ENCODE data around the gene NPTXR. TPM values are rescaled to one million over a fixed set of nuclear protein-coding genes. Genes with fewer than 3 reads are reported as not detected.
"Not testable (repeated sequence)": the region's sequence is repeated elsewhere in the genome, so short reads cannot be mapped to it uniquely, and the experiment has no call there.

The NPTXR gene
- total RNA-seq, 1 donor from 2014 or later, result 1.6 TPM

DNA sequence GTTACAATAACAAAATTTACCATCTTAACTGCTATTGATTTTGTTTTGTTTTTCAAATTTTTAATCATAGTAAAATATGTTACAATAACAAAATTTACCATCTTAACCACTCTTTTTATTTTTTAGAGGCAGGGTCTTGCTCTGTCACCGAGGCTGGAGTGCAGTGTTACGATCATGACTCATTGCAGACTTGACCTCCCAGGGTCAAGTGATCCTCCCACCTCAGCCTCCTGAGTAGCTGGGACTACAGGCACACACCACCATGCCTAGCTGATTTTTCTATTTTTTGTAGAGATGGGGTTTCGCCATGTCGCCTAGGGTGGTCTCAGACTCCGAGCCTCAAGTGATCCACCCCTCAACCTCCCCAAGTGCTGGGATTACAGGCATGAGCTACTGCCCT is 10.1 kb upstream of the NPTXR start:
- intact Hi-C loops (cut with micrococcal nuclease), result not testable (repeated sequence)

DNA sequence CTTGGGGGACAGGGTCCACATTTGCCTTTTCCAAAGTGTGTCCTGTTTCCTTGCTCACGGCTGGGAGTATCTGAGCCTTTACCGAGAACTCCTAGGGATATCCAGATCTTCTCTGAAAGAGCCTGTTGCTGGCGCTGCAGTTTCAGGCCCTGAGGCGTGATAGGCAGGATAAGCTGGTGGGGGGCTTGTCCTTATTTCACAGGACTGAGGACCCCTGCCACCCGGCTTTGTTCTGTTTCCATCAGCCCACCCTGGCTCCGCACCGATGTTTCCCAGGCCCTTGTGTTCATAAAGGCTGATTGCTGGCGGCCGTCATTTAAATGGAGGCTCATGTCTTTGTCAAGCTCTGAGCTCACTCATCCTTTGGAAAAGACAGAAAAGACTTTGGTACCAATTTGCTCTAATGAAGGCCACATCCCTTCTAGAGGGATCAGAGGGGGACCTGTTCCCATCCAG is 9.4 kb upstream of the NPTXR start:
- intact Hi-C loops (cut with micrococcal nuclease), result no loop called here

DNA sequence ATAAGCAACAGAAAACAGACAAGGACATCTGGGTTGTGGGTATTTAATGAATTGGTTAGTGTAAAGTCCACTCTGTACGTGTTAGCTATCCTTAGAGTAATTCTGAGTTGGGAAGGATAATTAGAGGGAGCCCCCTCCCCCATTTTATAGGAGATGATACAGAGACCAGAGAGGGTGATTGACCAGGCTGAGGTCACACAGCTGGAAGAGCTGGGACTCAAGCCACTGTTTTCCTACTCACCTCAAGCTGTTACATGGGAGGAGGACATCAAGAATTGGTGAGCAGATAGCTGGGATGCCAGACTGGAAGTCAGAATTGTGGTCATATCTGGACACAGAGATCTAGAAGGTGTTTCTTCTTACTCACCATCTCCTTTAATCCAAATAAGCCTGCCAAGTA is 8.7 kb upstream of the NPTXR start:
- intact Hi-C loops (cut with micrococcal nuclease), result no loop called here

DNA sequence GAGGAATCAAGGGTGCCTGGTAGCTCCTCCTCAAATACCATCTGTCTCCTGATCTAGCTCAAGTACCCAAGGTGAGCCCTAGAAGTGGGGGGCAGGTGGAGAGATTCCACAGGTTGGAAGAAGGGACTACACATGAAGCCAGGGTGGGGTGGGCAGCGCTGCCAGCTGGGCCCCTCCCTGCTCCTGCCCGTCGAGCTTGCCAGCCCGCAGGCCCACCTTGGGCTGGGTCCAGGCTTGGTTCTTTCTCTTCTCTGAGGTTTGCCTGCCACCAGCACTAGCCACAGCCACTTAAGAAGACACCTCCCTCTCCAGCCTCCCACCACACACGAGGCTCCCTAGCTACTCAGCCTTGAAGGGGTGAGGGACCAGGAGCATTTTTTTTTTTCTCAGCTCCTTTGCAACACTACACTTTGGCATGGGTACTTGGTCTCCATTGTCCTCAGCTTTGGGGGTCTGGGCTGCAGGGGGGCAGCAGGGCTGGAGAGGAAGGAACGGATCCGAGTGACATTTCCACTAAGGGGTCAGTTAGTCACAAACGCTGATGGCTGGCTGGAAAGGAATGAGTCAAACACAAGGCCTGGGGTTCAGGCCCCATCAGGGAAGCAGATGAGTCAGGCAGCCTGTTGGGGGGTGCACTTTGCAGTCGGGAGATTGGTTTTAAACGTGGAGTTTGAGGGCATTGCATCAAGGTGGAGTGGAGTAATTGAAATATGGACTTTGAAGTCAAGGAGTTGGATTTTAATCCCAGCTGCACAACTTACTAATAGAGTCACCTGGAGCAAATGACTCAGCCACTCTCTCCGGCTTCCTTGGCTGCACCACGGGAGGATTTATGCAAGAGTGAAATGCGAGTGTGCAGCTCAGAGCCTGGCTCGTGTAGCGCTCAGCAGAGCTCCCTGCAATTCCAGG is 7.4 kb upstream of the NPTXR start:
- intact Hi-C loops (cut with micrococcal nuclease), result no loop called here

DNA sequence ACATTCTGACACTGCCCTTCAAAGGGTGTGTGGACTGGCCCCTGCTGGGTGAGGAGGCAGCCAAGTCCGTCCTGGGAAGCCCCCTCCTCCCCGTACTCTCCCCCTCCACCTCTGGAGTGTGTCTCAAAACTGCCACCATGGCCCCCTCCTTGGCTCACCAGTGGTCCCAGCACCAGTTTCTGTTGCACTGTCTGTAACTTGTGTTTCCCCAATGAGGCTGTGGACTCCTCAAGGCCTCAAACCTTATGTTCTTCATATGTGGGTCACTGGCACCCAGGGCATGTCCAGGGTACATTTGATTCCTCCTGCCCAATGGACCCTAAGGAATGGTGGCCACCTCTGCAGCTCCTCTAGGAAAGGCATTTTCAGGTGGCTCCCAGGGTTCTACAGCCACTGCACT is 6.6 kb upstream of the NPTXR start:
- intact Hi-C loops (cut with micrococcal nuclease), result no loop called here

DNA sequence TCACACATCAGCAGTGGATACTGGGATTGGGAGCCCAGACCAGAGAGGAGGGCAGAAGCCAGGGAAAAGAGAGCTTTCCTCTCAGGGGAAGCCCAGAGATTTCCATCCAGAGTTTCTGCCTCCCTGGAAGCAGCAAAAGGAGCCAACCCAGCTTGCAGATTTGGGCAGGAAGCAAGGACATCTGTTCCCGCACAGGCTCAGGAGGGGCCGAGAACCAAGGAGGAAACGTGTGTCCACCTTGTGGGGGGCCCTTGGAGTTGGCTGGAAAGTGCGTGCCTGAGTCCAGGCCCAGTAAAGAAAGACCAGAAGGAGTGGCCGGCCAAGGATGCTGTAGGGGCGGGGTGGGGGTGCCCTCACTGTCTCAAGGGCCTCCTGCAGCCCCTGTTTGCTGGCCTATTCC is 6.0 kb upstream of the NPTXR start:
- intact Hi-C loops (cut with micrococcal nuclease), result no loop called here

DNA sequence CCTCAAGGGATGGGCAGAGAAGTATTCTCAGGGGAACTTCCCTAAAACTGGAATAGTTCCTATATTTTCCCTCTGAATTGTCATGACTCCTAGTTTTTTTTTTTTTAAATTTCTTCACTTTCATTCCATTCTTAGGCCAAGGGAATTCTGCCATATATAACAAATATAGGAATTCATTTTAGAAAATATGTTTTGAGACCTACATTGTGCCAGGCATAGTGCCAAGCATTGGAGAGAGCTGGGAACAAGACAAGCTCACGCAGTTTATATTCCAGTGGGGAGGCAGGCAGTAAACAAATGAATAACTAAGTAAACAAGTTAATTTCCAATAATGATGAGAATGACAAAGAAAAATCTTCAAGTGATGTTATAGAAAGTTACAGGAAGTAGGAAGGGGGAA is 2.6 kb upstream of the NPTXR start:
- intact Hi-C loops (cut with micrococcal nuclease), result no loop called here

DNA sequence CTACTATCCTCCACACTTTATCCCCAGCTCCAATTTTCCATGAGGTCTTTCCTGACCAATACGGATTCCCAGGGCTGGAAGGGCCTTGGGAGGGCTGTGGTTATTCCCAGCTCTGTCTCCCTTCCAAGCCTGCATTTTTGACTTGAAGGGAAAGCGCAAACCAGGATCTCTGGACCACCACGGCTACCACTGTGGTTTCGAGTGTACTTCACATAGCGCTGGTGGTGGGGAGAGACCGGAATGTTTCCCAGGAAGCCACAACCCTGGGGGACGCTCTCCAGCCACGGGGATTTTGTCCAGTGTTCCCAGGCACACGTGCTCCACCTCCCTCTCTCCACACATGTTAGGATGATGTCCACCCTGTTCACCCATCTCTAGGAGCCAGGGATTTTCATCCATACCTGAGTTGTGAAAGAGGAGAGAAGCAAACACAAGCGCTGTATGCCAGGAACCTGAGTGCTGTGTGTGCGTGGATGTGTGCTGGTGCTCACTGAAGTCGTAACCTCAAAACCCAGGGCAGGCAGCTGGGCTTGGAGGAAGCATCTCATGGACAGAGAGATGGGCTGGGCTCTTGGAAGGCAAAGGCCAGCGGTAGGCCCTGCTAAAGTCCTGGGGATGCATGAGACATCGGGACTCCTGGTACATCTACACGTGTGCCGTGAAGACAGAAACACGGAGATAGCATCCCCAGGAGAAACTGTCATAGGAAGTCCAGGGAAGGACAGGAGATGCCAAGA is 1.3 kb upstream of the NPTXR start:
- intact Hi-C loops (cut with micrococcal nuclease), result no loop called here

DNA sequence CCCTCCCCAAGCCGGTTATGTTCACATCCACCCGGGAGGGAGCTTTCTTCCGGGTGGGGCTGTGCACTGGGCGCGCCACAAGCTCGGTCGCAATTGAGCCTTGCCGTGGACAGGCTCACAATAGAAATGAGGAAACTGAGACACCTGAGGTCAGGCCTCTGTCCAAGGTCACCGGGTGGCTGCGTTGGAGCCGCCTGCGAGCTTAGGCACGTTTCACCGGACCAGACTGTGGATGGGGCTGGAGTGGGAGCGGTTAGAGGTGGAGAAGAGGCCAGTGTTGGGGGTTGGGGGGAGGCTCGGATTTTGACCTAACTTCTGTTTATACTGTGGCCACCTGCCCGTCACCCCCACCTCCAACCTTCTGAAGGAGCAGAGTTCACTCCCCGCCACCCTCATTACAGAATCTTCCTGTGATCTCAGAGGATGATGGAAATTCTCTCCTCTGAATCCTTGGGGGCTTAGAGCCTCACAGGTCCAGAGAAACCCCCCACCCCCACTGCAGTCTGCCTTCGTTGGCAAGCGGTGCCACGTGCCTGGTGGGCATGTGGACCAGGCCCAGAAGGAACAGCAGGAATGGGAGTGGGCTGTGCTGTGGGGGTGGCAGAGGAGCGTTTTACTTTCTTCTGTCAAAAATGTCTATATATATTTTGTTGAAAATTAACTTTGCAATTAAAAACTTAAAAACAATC is 631 bp upstream of the NPTXR start:
- intact Hi-C loops (cut with micrococcal nuclease), result loop anchor here (5.0 kb wide), 1 partner anchor 87 kb away; the partner anchor contains the start of gene SUN2

DNA sequence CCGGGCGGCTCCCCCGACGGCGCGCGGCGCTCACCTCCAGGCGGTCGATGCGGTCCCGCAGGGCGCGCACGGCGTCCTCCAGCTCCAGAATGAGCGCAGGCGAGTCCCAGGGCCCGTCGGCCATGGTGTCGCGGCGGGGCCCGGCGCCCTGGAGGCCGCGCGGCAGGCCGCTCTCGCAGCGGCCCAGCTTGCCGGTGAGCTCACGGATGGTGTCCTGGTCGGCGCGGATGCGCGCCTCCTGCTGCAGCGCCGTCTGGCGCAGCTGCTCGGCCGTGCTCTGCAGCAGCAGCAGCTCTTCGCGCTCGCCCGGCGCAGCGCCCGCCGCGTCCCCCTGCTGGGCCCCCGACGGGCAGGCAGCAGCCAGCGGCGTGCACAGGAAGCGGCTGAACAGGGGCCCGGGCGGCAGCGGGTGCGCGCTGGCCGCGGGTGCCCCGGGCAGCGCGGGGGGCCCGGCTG is 599 bp downstream of the NPTXR start:
- intact Hi-C loops (cut with micrococcal nuclease), result loop anchor here (5.0 kb wide), 1 partner anchor 86 kb away; the partner anchor contains the start of gene SUN2

DNA sequence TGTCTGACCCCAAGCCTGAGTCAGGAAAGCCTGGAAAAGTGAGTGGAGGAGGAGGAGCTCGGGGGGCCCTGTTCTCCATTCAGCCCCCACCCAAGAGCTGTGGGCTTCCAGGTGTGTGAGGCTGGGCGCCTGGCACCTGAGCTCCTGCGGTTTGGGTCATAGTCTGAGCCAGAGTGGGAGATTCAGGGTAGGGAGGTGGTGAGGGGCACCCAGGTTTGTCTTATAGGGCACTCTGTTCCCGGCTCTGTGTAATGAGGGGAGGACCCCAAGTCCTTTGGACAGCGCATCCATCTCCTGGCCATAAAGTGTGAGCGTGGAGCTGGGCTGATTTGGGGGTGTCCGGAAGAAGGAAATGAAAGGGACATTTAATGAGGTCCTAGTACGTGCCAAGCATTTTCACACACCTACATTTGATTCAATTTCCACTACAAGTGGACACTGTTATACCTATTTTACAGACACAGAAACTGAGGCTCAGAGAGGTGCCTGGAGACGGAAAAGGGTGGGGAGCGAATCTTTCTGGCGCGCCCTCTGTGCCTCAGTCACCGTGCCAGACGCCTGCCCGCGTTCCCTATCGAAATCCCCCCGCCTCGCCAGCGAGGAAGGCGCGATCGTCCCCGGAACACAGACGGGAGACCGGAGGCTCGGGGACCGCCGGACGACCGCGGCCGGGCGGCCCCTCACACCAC is 1.2 kb downstream of the NPTXR start:
- intact Hi-C loops (cut with micrococcal nuclease), result loop anchor here (5.0 kb wide), 1 partner anchor 85 kb away; the partner anchor contains the start of gene SUN2

DNA sequence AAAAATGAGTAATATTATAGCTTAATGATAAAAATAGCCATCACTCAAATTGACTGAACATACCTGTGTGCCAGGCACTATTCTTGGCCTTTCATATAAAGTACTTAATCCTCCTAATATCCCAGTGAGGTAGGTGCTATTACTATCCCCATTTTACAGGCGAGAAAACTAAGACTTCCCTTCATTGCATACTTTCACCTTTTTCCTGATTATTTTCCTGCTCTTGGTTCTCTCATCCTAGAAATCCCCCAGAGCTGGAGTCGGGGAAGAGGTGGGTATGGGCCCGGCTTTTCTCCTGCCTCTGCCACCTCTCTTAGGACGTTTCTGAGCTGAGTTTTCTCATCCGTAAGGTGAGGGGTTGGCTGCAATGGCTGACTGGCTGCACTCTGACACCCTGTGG is 2.2 kb downstream of the NPTXR start:
- intact Hi-C loops (cut with micrococcal nuclease), result loop anchor here (5.0 kb wide), 1 partner anchor 84 kb away; the partner anchor contains the start of gene SUN2

DNA sequence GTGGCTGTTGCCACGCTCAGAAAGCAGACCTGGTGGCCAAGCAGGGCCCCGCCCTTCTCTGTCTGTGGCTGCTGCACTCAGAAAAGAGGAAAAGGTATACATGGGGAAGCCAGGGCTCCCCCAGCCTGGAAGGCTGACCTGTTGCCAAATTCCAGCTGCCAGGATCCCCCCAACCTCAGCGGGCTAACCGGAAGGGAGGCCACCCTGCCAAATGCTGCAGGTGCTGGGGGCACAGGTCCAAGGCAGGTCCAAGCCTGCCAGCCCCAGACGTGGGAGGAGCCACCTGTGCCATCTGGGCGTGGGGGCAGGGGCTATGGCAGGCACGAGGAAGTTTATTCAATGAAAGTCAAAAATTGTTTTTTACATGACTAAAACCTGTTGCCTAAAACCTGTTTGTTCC is 2.6 kb downstream of the NPTXR start:
- intact Hi-C loops (cut with micrococcal nuclease), result loop anchor here (5.0 kb wide), 1 partner anchor 84 kb away; the partner anchor contains the start of gene SUN2

DNA sequence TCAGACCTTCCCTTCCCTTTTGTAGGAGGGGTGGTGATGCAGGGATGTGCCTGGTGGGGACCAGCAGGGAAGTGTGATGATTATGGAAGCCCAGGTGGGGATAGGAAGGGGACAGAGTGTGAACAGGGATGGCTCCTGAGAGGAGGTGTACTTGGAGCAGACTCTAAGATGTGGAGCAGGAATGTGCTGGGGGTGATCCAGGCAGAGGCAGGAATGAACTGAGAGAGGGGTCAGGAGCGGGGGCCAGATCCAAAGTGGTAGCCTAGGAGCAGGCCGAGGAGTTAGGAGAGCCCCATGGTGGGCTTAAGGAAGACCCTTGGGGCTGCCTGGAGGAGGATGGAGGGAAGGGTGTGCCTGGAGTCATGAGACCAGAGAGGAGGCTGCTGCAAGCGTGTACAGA is 3.7 kb downstream of the NPTXR start:
- intact Hi-C loops (cut with micrococcal nuclease), result loop anchor here (5.0 kb wide), 1 partner anchor 83 kb away; the partner anchor contains the start of gene SUN2

DNA sequence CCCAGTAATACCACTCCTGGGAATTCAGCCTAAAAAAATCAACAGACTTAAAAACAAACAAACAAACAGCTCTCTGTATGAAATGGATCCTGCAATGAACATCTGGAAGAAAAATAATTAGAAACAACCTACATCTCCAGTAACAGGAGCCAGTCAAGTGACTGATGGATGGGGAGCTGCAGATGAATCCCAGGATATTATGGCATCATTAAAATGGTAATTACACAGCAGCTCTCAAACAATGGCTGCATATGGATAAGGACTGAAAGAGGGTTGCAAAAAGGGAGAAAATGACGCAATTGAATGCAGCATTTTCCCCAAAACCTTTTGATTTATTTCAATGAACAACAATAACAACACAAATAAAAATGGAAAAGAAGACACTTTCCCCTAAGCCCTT is 4.1 kb downstream of the NPTXR start:
- intact Hi-C loops (cut with micrococcal nuclease), result loop anchor here (5.0 kb wide), 1 partner anchor 82 kb away; the partner anchor contains the start of gene SUN2

DNA sequence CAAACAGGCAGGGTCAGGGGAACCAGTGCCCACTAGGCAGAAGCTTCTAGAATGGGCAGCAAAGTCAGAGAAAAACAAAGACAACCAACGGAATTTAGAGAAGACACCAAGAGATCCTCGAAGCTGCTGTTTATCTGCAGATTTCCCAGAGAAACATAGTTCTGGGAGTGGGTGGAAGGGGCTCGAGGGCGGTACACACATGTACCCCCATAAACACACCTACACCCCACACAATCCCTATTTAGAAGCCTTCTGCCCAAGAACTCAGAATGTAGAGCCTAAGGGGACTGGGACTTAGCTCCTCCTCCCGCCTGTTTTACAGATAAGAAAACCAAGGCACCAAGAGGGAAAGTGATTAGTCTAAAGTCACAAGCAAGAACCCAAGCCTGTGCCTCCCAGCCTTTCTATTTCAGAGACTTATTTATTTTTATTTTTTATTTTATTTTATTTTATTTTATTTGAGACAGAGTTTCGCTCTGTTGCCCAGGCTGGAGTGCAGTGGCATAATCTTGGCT is 6.4 kb downstream of the NPTXR start:
- intact Hi-C loops (cut with micrococcal nuclease), result no loop called here

DNA sequence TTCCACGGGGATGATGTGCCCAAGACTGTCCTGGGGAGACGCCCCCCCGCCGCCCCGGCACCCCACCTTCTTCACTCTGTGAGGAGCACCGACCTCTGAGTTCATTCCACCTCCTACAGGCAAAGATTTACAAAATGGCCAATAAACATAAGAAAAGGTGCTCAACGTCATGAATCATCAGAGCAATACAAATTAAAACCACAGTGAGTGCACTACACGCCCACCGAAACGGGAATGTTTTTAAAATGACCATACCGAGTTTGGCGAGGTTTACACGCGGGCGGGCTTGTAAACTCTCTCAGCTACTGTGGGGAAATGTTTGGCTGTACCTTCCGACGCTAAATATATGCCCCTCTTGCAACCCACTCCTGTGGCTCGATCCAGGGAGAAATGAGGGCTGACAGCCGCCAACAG is 7.9 kb downstream of the NPTXR start:
- intact Hi-C loops (cut with micrococcal nuclease), result no loop called here

DNA sequence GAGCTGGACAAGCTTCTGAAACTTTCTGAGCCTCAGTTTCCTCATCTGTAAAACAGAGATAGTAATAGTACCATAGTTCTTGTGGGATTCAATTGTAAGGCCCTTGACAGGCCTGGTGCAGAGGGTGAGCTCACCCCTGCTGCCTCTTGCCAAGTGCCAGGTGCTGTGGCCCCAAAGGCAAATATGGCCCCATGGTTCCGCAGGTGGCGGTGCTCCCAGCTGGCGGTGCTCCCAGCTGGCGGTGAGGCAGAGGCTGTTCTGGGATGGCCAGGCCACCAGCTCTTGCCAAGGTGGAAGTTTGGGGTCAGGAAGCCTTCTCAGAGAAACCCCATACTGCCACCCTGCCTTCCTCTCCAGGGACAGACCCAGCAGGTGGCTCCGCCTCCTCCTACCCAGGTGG is 8.8 kb downstream of the NPTXR start:
- intact Hi-C loops (cut with micrococcal nuclease), result no loop called here

DNA sequence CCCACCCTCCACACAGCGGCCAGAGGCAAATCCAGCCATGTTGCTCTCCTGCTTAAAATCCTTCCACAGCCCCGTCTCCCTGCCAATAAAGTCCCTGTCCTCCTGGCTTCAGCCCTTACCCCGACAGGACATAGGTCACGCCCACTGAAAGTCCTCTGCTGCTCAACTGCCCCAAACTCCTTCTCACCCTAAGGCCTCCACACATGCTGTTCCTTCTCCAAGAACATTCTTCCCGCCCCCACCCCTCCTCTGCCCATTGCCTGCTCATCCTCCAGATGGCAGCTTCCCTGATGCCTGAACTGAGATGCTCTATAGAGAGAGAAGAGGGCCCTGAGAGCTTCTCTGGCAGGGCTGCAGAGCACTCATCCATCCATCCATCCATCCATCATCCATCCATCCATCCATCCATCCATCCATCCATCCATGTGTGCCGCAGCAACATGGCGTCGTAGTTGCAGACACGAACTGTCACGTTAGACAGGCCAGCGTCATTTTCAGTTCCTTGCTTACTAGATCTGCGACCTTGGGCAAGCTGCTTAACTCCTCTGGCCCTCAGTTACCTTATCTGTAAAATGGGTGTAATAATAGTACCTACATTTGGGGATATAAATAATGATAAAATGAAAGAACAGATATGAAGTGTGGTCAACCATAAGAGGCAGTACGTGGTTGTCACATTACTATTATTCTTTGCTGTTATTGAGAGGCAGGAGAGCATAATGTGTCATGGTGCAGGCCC is 9.4 kb downstream of the NPTXR start:
- intact Hi-C loops (cut with micrococcal nuclease), result no loop called here

DNA sequence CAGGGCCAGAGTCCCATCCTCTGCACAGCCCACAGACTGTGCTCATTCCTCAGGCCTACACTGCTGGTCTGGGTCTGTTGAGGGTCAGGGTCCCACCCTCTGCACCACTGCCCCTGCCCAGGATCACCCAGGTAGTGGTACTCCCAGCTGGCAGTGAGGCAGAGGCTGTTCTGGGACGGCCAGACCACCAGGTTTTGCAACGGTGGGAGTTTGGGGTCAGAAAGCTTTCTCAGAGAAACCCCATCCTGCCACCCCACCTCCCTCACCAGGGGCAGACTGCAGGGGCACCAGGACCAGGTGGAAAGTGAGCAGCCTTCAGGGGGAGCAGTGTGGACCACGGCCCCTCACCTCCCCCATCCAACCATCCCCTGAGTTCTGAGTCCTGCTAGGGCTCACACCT is 10.8 kb downstream of the NPTXR start:
- intact Hi-C loops (cut with micrococcal nuclease), result no loop called here
